IPS-NIHi7 (cell line): Measurements from ENCODE around the gene RARRES1.

ENCODE experiments used
- DNase-seq: peaks from one replicate; pipeline ENCODE4 v3.0.0; 2012; ENCODE audit warnings: mixed read lengths; ENCODE audit errors: extremely low spot score

RARRES1 gene

GRCh38 chr3:158765518-158766205 is 33.4 kb upstream of the RARRES1 start:
- no peak for DNase-seq

- no peak for DNase-seq
These were observed 31.2 kb upstream of the RARRES1 start for GRCh38 chr3:158763421-158763820.

- DNase-seq, result no peak
These were observed 30.4 kb upstream of the RARRES1 start for GRCh38 chr3:158762701-158763100.

GRCh38 chr3:158761350-158761749 is 29.1 kb upstream of the RARRES1 start:
- DNase-seq, result no peak

GRCh38 chr3:158755421-158755820 is 23.2 kb upstream of the RARRES1 start:
- DNase-seq, result no peak

- no peak for DNase-seq
These were observed 21.6 kb upstream of the RARRES1 start for GRCh38 chr3:158753854-158754253.

GRCh38 chr3:158751316-158751715 is 19.1 kb upstream of the RARRES1 start:
- DNase-seq, result no peak

GRCh38 chr3:158750016-158750415 is 17.8 kb upstream of the RARRES1 start:
- DNase-seq, result no peak

GRCh38 chr3:158749526-158749925 is 17.3 kb upstream of the RARRES1 start:
- no peak for DNase-seq

GRCh38 chr3:158748237-158748828 is 16.1 kb upstream of the RARRES1 start:
- no peak for DNase-seq

- no peak for DNase-seq
These were observed 15.2 kb upstream of the RARRES1 start for GRCh38 chr3:158747417-158747816.

- no peak for DNase-seq
These were observed 13.3 kb upstream of the RARRES1 start for GRCh38 chr3:158745551-158745950.

GRCh38 chr3:158744567-158745288 is 12.5 kb upstream of the RARRES1 start:
- DNase-seq, result no peak

- no peak for DNase-seq
These were observed 11.7 kb upstream of the RARRES1 start for GRCh38 chr3:158743664-158744566.

- no peak for DNase-seq
These were observed 10.8 kb upstream of the RARRES1 start for GRCh38 chr3:158742871-158743663.

- no peak for DNase-seq
These were observed 7.4 kb upstream of the RARRES1 start for GRCh38 chr3:158739661-158740060.

GRCh38 chr3:158739078-158739477 is 6.8 kb upstream of the RARRES1 start:
- DNase-seq, result no peak

- no peak for DNase-seq
These were observed 6.4 kb upstream of the RARRES1 start for GRCh38 chr3:158738653-158739052.

GRCh38 chr3:158737976-158738615 is 5.8 kb upstream of the RARRES1 start:
- no peak for DNase-seq

- DNase-seq, result no peak
These were observed 5.2 kb upstream of the RARRES1 start for GRCh38 chr3:158737410-158737809.
